ENCODE measurements around the gene SLC19A1.

Gene SLC19A1

GRCh38 chr21:45515241-45516061 lies 26.8 kb downstream of the SLC19A1 start:
- no peak for DNase-seq

GRCh38 chr21:45514311-45515021 lies 27.8 kb downstream of the SLC19A1 start:
- DNase-seq = no peak

GRCh38 chr21:45513741-45514310 lies 28.4 kb downstream of the SLC19A1 start:
- no peak for DNase-seq

GRCh38 chr21:45513003-45513717 lies 29.1 kb downstream of the SLC19A1 start:
- no peak for DNase-seq

- no peak for DNase-seq
Observed at GRCh38 chr21:45512626-45513002, 29.6 kb downstream of the SLC19A1 start.

- DNase-seq = no peak
Observed at GRCh38 chr21:45511661-45512431, 30.4 kb downstream of the SLC19A1 start.

GRCh38 chr21:45511007-45511406 lies 31.2 kb downstream of the SLC19A1 start:
- no peak for DNase-seq

GRCh38 chr21:45510466-45510955 lies 31.7 kb downstream of the SLC19A1 start:
- no peak for DNase-seq

GRCh38 chr21:45509566-45510465 lies 32.4 kb downstream of the SLC19A1 start:
- no peak for DNase-seq

GRCh38 chr21:45508607-45509565 lies 33.4 kb downstream of the SLC19A1 start:
- DNase-seq = no peak

GRCh38 chr21:45507888-45508508 lies 34.2 kb downstream of the SLC19A1 start:
- DNase-seq = no peak

- DNase-seq = no peak
Observed at GRCh38 chr21:45507523-45507875, 34.7 kb downstream of the SLC19A1 start.

- DNase-seq = no peak
Observed at GRCh38 chr21:45506836-45507522, 35.3 kb downstream of the SLC19A1 start.

GRCh38 chr21:45506241-45506817 lies 35.9 kb downstream of the SLC19A1 start:
- DNase-seq = no peak

- no peak for DNase-seq
Observed at GRCh38 chr21:45505416-45506021, 36.7 kb downstream of the SLC19A1 start.

GRCh38 chr21:45504516-45505415 lies 37.5 kb downstream of the SLC19A1 start:
- no peak for DNase-seq

GRCh38 chr21:45504021-45504515 lies 38.2 kb downstream of the SLC19A1 start:
- no peak for DNase-seq

All from CD4-positive, alpha-beta T cell treated with Interleukin-12 subunit alpha and Interleukin-12 subunit beta, for 1 hour (primary cell).